Gastroesophageal sphincter (tissue), 3 donors: ENCODE data around the gene RBM22.

ENCODE experiments used
- POLR2A ChIP-seq, 2 donors: fragments of 450-650 bp; IDR thresholded peaks; one replicate each; pipeline ENCODE4 v1.6.1; 2017; ENCODE audit warnings: antibody characterized with exemption in 2 of 2, mild to moderate bottlenecking in 2 of 2, moderate library complexity in 1 of 2
- TF ChIP-seq, protein P1 (sequence below), 4 experiments: fragments of 200-600 bp in 2 of 4; fragments of 450-650 bp in 2 of 4; sonication (generic) in 1 of 4; IDR thresholded peaks; one replicate each; pipeline ENCODE4 v1.5.1; 2017 to 2019; ENCODE audit warnings: antibody characterized with exemption in 4 of 4, mild to moderate bottlenecking in 2 of 4, moderate library complexity in 2 of 4

GRCh38 chr5:150642567-150642927 is 58.3 kb downstream of the RBM22 start:
- TF ChIP-seq POLR2A (IDR thresholded peaks at IDR 0.05), result no peak
- TF ChIP-seq, protein P1, sequence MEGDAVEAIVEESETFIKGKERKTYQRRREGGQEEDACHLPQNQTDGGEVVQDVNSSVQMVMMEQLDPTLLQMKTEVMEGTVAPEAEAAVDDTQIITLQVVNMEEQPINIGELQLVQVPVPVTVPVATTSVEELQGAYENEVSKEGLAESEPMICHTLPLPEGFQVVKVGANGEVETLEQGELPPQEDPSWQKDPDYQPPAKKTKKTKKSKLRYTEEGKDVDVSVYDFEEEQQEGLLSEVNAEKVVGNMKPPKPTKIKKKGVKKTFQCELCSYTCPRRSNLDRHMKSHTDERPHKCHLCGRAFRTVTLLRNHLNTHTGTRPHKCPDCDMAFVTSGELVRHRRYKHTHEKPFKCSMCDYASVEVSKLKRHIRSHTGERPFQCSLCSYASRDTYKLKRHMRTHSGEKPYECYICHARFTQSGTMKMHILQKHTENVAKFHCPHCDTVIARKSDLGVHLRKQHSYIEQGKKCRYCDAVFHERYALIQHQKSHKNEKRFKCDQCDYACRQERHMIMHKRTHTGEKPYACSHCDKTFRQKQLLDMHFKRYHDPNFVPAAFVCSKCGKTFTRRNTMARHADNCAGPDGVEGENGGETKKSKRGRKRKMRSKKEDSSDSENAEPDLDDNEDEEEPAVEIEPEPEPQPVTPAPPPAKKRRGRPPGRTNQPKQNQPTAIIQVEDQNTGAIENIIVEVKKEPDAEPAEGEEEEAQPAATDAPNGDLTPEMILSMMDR (IDR thresholded peaks at IDR 0.05), result no peak
